Testis (tissue), 2 donors: ENCODE measurements around the gene CTDNEP1.

ENCODE experiments used
- CTCF ChIP-seq, 3 experiments: fragments of 450-650 bp in 2 of 3; fragments of 200-600 bp in 1 of 3; sonication (generic) in 1 of 3; IDR thresholded peaks; one replicate each; pipeline ENCODE4 v1.5.1; 2016 to 2019; ENCODE audit warnings: antibody characterized with exemption in 3 of 3, mild to moderate bottlenecking in 2 of 3, moderate library complexity in 1 of 3
- POLR2A ChIP-seq: fragments of 450-650 bp; IDR thresholded peaks from one replicate; pipeline ENCODE4 v1.6.1; 2017; ENCODE audit warnings: antibody characterized with exemption, mild to moderate bottlenecking, moderate library complexity

DNA sequence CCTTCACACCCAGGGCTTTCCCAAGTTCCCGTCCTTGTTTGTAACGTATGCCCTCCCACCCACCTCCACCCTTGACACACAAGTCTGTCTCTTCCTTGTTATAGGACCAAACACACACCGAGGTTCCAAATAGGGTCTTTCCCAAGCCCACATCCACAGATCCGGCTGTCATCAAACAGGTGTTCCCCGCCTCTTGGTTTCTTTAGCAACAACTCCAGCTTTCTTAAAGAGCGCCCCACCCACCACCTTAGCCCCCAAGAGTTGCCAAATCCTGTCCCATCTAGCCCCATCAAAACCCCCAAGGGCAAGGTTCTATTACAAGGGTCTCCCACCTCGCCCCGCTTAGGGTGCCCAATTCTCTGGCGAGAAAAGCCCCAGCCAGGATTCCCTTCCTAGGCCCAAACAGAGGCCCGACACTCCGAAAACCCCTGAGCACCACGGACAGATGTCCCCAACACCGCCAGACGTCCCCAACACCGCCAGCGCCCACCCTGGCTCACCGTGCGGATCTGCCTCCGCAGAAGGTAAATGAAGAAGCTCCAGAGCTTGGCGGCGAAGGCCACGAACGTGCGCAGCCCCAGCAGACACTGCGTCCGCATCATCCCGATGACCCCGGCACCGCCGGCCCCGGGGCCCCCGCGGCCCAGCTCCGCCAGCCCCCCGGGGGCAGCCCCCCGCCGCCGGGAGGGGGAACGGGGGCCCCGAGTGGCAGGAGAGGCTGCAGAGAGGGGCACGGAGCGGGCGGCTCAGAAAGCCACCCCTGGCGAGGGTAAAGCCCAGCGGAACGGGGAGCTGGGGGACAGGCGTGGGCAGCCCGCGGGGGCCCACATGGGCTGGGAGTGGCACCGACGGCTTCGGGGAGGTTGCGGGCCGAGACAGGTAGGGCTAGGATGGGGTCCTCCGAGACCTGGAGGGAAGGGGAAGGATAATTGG is 573 bp downstream of the CTDNEP1 start:
- no peak for TF ChIP-seq CTCF (IDR thresholded peaks at IDR 0.05)
- no peak for TF ChIP-seq POLR2A
